Vagina (tissue), 2 donors: ENCODE data around the gene ATP1A3. TPM values are rescaled to one million over a fixed set of nuclear protein-coding genes. Genes with fewer than 3 reads are reported as not detected.
A peak's percentile ranks its signal among the peaks of the same experiment; 100 is the strongest.

ENCODE experiments used
- DNase-seq, 2 donors: peaks; one replicate each; pipeline ENCODE4 v3.0.0-alpha.2; 2017; ENCODE audit errors: extremely low spot score in 2 of 2
- H3K27ac ChIP-seq: fragments of 200-600 bp; sonication (generic); one replicate; pipeline ENCODE4 v1.5.1; 2019
- H3K27me3 ChIP-seq: fragments of 200-600 bp; sonication (generic); one replicate; pipeline ENCODE4 v1.5.1; 2019
- H3K36me3 ChIP-seq, 2 donors: fragments of 200-600 bp; sonication (generic); one replicate each; pipeline ENCODE4 v1.5.1; 2017 to 2019
- H3K4me1 ChIP-seq: fragments of 200-600 bp; sonication (generic); one replicate; pipeline ENCODE4 v1.5.1; 2019
- H3K4me3 ChIP-seq, 2 donors: fragments of 200-600 bp; sonication (generic); 1 replicate in 1 of 2; 2 replicates in 1 of 2; pipeline ENCODE4 v1.5.1; 2016 to 2019
- H3K9me3 ChIP-seq: fragments of 200-600 bp; sonication (generic); one replicate; pipeline ENCODE4 v1.5.1; 2019
- POLR2A ChIP-seq, 2 donors: fragments of 450-650 bp; IDR thresholded peaks; one replicate each; pipeline ENCODE4 v1.6.1; 2017; ENCODE audit warnings: antibody characterized with exemption in 2 of 2, mild to moderate bottlenecking in 2 of 2, moderate library complexity in 2 of 2
- POLR2AphosphoS5 ChIP-seq, 2 donors: sonication (generic); formaldehyde crosslinking; IDR thresholded peaks; one replicate each; pipeline ENCODE4 v1.9.0; 2017; ENCODE audit warnings: antibody characterized with exemption in 2 of 2, mild to moderate bottlenecking in 2 of 2, low read depth in 1 of 2; ENCODE audit not compliant: insufficient read depth in 1 of 2
- intact Hi-C: fragments of 100-400 bp; cut with DNase I; formaldehyde crosslinking; loops from one replicate; pipeline ENCODE4 v1.15.1; 2023
- total RNA-seq: library from RNA; depleted of rRNA; stranded (reverse); fragments of >200 nt; gene quantifications from one replicate; pipeline ENCODE4 v1.2.3, GENCODE V29; 2016
- TF ChIP-seq, protein P1 (sequence below), 3 experiments: fragments of 450-650 bp in 2 of 3; fragments of 200-600 bp in 1 of 3; sonication (generic) in 1 of 3; IDR thresholded peaks; one replicate each; pipeline ENCODE4 v1.5.1; 2017 to 2019; ENCODE audit warnings: antibody characterized with exemption in 3 of 3, mild to moderate bottlenecking in 2 of 3, moderate library complexity in 2 of 3

Gene ATP1A3
- total RNA-seq, 1 donor from 2014 or later: 4.7 TPM

- intact Hi-C loops: no loop called here
- TF ChIP-seq POLR2AphosphoS5 (IDR thresholded peaks at IDR 0.05; ENCODE audit: insufficient read depth in 1 of 2, low read depth in 1 of 2): no peak
- TF ChIP-seq POLR2A (IDR thresholded peaks at IDR 0.05): no peak
- TF ChIP-seq, protein P1, sequence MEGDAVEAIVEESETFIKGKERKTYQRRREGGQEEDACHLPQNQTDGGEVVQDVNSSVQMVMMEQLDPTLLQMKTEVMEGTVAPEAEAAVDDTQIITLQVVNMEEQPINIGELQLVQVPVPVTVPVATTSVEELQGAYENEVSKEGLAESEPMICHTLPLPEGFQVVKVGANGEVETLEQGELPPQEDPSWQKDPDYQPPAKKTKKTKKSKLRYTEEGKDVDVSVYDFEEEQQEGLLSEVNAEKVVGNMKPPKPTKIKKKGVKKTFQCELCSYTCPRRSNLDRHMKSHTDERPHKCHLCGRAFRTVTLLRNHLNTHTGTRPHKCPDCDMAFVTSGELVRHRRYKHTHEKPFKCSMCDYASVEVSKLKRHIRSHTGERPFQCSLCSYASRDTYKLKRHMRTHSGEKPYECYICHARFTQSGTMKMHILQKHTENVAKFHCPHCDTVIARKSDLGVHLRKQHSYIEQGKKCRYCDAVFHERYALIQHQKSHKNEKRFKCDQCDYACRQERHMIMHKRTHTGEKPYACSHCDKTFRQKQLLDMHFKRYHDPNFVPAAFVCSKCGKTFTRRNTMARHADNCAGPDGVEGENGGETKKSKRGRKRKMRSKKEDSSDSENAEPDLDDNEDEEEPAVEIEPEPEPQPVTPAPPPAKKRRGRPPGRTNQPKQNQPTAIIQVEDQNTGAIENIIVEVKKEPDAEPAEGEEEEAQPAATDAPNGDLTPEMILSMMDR (IDR thresholded peaks at IDR 0.05): no peak
- H3K9me3 ChIP-seq: no peaks in the 10 kb centered on the region
- H3K4me1 ChIP-seq: no peaks in the 10 kb centered on the region
- no peak overlapping the region for H3K27ac ChIP-seq
- no peak for DNase-seq
- no peak overlapping the region for H3K4me3 ChIP-seq
- H3K27me3 ChIP-seq: no peaks in the 10 kb centered on the region
- H3K36me3 ChIP-seq: no peaks in the 10 kb centered on the region
These were observed 26.8 kb downstream of the ATP1A3 start for GRCh38 chr19:41967054-41967783.

GRCh38 chr19:41965106-41965505 lies 28.9 kb downstream of the ATP1A3 start:
- H3K9me3 ChIP-seq: no peaks in the 10 kb centered on the region
- no peaks in the 10 kb centered on the region for H3K36me3 ChIP-seq
- no peaks in the 10 kb centered on the region for H3K27me3 ChIP-seq
- intact Hi-C loops: no loop called here
- TF ChIP-seq, protein P1 (IDR thresholded peaks at IDR 0.05): no peak
- no peak for TF ChIP-seq POLR2AphosphoS5 (IDR thresholded peaks at IDR 0.05; ENCODE audit: insufficient read depth in 1 of 2, low read depth in 1 of 2)
- no peak for TF ChIP-seq POLR2A (IDR thresholded peaks at IDR 0.05)
- H3K27ac ChIP-seq: no peak overlapping the region
- no peak for DNase-seq
- no peaks in the 10 kb centered on the region for H3K4me1 ChIP-seq
- no peak overlapping the region for H3K4me3 ChIP-seq

DNA sequence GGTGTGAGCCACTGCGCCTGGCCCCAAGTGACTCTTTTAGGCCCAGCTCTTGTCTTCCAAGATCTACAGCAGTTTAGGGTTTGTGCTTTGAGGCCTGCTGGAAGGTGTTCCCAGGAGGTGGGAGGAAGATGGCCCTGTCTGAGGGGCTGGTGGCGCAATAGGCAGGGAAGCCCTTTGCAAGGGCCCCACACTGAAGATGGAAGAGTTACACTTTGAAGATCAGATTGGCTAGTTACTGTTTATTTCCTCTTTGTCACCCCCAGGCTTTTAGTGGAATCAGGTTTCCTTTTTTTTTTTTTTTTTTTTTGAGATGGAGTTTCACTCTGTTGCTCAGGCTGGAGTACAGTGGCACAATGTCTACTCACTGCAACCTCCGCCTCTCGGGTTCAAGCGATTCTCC lies 33.1 kb downstream of the ATP1A3 start:
- Histone ChIP-seq H3K4me3 (no peak overlapping the region), H3K27ac (no peak overlapping the region), H3K36me3 (peaks cover 0 to 8% of the 10 kb centered on the region in 2 donors), H3K9me3 (no peaks in the 10 kb centered on the region), H3K4me1 (peaks cover 14% of the 10 kb centered on the region), H3K27me3 (no peaks in the 10 kb centered on the region)
- no peak for TF ChIP-seq POLR2A (IDR thresholded peaks at IDR 0.05)
- intact Hi-C loops: no loop called here
- DNase-seq: no peak

GRCh38 chr19:41959056-41960053 lies 34.7 kb downstream of the ATP1A3 start, which contains the start of gene RABAC1:
RABAC1 (minus strand) TSS chr19:41959321; CDS start chr19:41959292, 29 bp downstream.
- H3K27me3 ChIP-seq: no peaks in the 10 kb centered on the region
- DNase-seq: no peak
- H3K36me3 ChIP-seq: peaks cover 0 to 12% of the 10 kb centered on the region in 2 donors
- peaks cover 14% of the 10 kb centered on the region for H3K4me1 ChIP-seq
- intact Hi-C loops: loop anchor here (5.0 kb wide), 1 partner anchor 77 kb away; the partner anchor contains the start of gene ARHGEF1
- H3K27ac ChIP-seq: peak within 1 kb of the TSS; percentile 93
- TF ChIP-seq POLR2A (IDR thresholded peaks at IDR 0.05) (peak in 1 of 2 donors; percentile 46), POLR2AphosphoS5 (IDR thresholded peaks at IDR 0.05; ENCODE audit: insufficient read depth in 1 of 2, low read depth in 1 of 2) (peak; percentile 85 to 88)
- TF ChIP-seq, protein P1 (IDR thresholded peaks at IDR 0.05): no peak
- peak within 1 kb of the TSS; percentile 85 for H3K4me3 ChIP-seq
- no peaks in the 10 kb centered on the region for H3K9me3 ChIP-seq

GRCh38 chr19:41958367-41959055 lies 35.5 kb downstream of the ATP1A3 start:
- Histone ChIP-seq H3K27ac (peak overlapping the region; percentile 93), H3K4me3 (peak overlapping the region; percentile 85), H3K27me3 (no peaks in the 10 kb centered on the region), H3K36me3 (peaks cover 0 to 12% of the 10 kb centered on the region in 2 donors), H3K4me1 (peaks cover 14% of the 10 kb centered on the region), H3K9me3 (no peaks in the 10 kb centered on the region)
- TF ChIP-seq POLR2AphosphoS5 (IDR thresholded peaks at IDR 0.05; ENCODE audit: insufficient read depth in 1 of 2, low read depth in 1 of 2) (peak in 1 of 2 donors; percentile 85), POLR2A (IDR thresholded peaks at IDR 0.05) (peak in 1 of 2 donors; percentile 52)
- TF ChIP-seq, protein P1 (IDR thresholded peaks at IDR 0.05): no peak
- intact Hi-C loops: loop anchor here (5.0 kb wide), 1 partner anchor 76 kb away; the partner anchor contains the start of gene ARHGEF1
- no peak for DNase-seq
